HEK293 (cell line): Measurements from ENCODE around the gene ZNF445.

Source experiments
- CTCF ChIA-PET: fragments of 350-600 bp; formaldehyde crosslinking; extraction: SDS; loops from one replicate; lab custom pipeline; 2021; ENCODE audit warnings: antibody characterized with exemption; lab: Yijun Ruan, JAX
- POLR2A ChIA-PET: fragments of 300-600 bp; formaldehyde crosslinking; extraction: SDS; loops from one replicate; lab custom pipeline; 2020; ENCODE audit warnings: antibody characterized with exemption, inconsistent platforms; lab: Yijun Ruan, JAX
- H3K27ac ChIP-seq: fragments of 200-500 bp; sonication (Bioruptor generic); 2 replicates; pipeline ENCODE4 v1.5.1; 2014; ENCODE audit warnings: low read depth, low read length, control low read depth, inconsistent platforms; ENCODE audit errors: extremely low read depth
- H3K36me3 ChIP-seq, 2 experiments: fragments of 200-500 bp in 1 of 2; sonication (Bioruptor generic) in 1 of 2; 1 replicate in 1 of 2; 2 replicates in 1 of 2; pipeline ENCODE4 v1.5.1; 2014 to 2017; ENCODE audit warnings: inconsistent platforms in 2 of 2, low read length in 2 of 2; ENCODE audit not compliant: control insufficient read depth in 2 of 2, insufficient read depth in 1 of 2
- H3K4me1 ChIP-seq: fragments of 200-500 bp; sonication (Bioruptor generic); 2 replicates; pipeline ENCODE4 v1.5.1; 2014; ENCODE audit warnings: mild to moderate bottlenecking, low read length, inconsistent platforms; ENCODE audit not compliant: control insufficient read depth, insufficient read depth
- H3K4me3 ChIP-seq: 2 replicates; pipeline ENCODE4 v1.5.1; 2011; ENCODE audit warnings: low read depth, mild to moderate bottlenecking, control low read depth, low read length, moderate library complexity
- H3K9me3 ChIP-seq: fragments of 200-500 bp; sonication (Bioruptor generic); 2 replicates; pipeline ENCODE4 v1.5.1; 2014; ENCODE audit warnings: low read depth, low read length, inconsistent platforms; ENCODE audit not compliant: control insufficient read depth, insufficient read depth
- FEZF1 ChIP-seq: fragments of 450-650 bp; formaldehyde crosslinking; IDR thresholded peaks from 2 replicates; pipeline ENCODE4 v1.5.1; 2016; ENCODE audit warnings: missing biosample characterization, missing genetic modification characterization
- GFI1B ChIP-seq: fragments of 450-650 bp; formaldehyde crosslinking; IDR thresholded peaks from 2 replicates; pipeline ENCODE4 v1.5.1; 2016; ENCODE audit warnings: missing biosample characterization, missing genetic modification characterization
- HOXA7 ChIP-seq: sonication (generic); formaldehyde crosslinking; IDR thresholded peaks from 2 replicates; pipeline ENCODE4 v1.8.1; 2022; ENCODE audit warnings: missing genetic modification reagents, borderline replicate concordance
- MZF1 ChIP-seq: fragments of 450-650 bp; formaldehyde crosslinking; IDR thresholded peaks from 2 replicates; pipeline ENCODE4 v1.5.1; 2017; ENCODE audit warnings: missing biosample characterization, missing genetic modification characterization, borderline replicate concordance
- RBAK ChIP-seq: fragments of 450-650 bp; formaldehyde crosslinking; IDR thresholded peaks from 2 replicates; pipeline ENCODE4 v1.5.1; 2016; ENCODE audit warnings: missing biosample characterization, missing genetic modification characterization
- SCRT1 ChIP-seq: fragments of 450-650 bp; formaldehyde crosslinking; IDR thresholded peaks from 2 replicates; pipeline ENCODE4 v1.5.1; 2016; ENCODE audit warnings: missing biosample characterization, missing genetic modification characterization, borderline replicate concordance
- TRIM28 ChIP-seq: IDR thresholded peaks from 2 replicates; pipeline ENCODE4 v1.6.1; 2011; ENCODE audit warnings: low read length, control low read depth, borderline replicate concordance
- ZBTB21 ChIP-seq: fragments of 450-650 bp; formaldehyde crosslinking; IDR thresholded peaks from 2 replicates; pipeline ENCODE4 v1.5.1; 2017; ENCODE audit warnings: missing biosample characterization, missing genetic modification characterization
- ZFP3 ChIP-seq: fragments of 450-650 bp; formaldehyde crosslinking; IDR thresholded peaks from 2 replicates; pipeline ENCODE4 v1.5.1; 2016; ENCODE audit warnings: low read depth, missing biosample characterization, missing genetic modification characterization
- ZNF112 ChIP-seq: fragments of 450-650 bp; formaldehyde crosslinking; IDR thresholded peaks from 2 replicates; pipeline ENCODE4 v1.5.0; 2017; ENCODE audit warnings: missing biosample characterization, missing genetic modification characterization
- ZNF133 ChIP-seq: fragments of 450-650 bp; formaldehyde crosslinking; IDR thresholded peaks from 2 replicates; pipeline ENCODE4 v1.5.1; 2016; ENCODE audit warnings: missing biosample characterization, missing genetic modification characterization
- ZNF366 ChIP-seq: fragments of 450-650 bp; formaldehyde crosslinking; conservative IDR thresholded peaks from 2 replicates; pipeline ENCODE4 v1.5.1; 2016; ENCODE audit warnings: missing biosample characterization, missing genetic modification characterization
- ZNF37A ChIP-seq: fragments of 450-650 bp; IDR thresholded peaks from 2 replicates; pipeline ENCODE4 v1.5.1; 2018; ENCODE audit warnings: missing biosample characterization, missing genetic modification characterization
- ZNF416 ChIP-seq: fragments of 450-650 bp; formaldehyde crosslinking; IDR thresholded peaks from 2 replicates; pipeline ENCODE4 v1.5.1; 2016; ENCODE audit warnings: missing biosample characterization, missing genetic modification characterization
- ZNF449 ChIP-seq: fragments of 450-650 bp; formaldehyde crosslinking; IDR thresholded peaks from 2 replicates; pipeline ENCODE4 v1.5.1; 2017; ENCODE audit warnings: missing biosample characterization, mild to moderate bottlenecking, missing genetic modification characterization, moderate library complexity
- ZNF513 ChIP-seq: fragments of 450-650 bp; IDR thresholded peaks from 2 replicates; pipeline ENCODE4 v1.5.1; 2018; ENCODE audit warnings: missing biosample characterization, missing genetic modification characterization
- ZNF558 ChIP-seq: fragments of 450-650 bp; formaldehyde crosslinking; IDR thresholded peaks from 2 replicates; pipeline ENCODE4 v1.5.1; 2016; ENCODE audit warnings: missing biosample characterization, missing genetic modification characterization
- ZNF561 ChIP-seq: fragments of 450-650 bp; IDR thresholded peaks from 2 replicates; pipeline ENCODE4 v1.5.1; 2018; ENCODE audit warnings: missing biosample characterization, missing genetic modification characterization, borderline replicate concordance
- ZNF629 ChIP-seq: fragments of 450-650 bp; formaldehyde crosslinking; IDR thresholded peaks from 2 replicates; pipeline ENCODE4 v1.5.1; 2017; ENCODE audit warnings: missing biosample characterization, missing genetic modification characterization
- ZNF664 ChIP-seq: fragments of 450-650 bp; formaldehyde crosslinking; IDR thresholded peaks from 2 replicates; pipeline ENCODE4 v1.5.1; 2016; ENCODE audit warnings: missing biosample characterization, missing genetic modification characterization
- ZNF701 ChIP-seq: fragments of 450-650 bp; formaldehyde crosslinking; IDR thresholded peaks from 2 replicates; pipeline ENCODE4 v1.5.1; 2016; ENCODE audit warnings: missing biosample characterization, missing genetic modification characterization
- ZNF768 ChIP-seq: fragments of 450-650 bp; formaldehyde crosslinking; IDR thresholded peaks from 2 replicates; pipeline ENCODE4 v1.5.1; 2018; ENCODE audit warnings: missing biosample characterization, mild to moderate bottlenecking, missing genetic modification characterization
- TF ChIP-seq, protein P1 (sequence below): fragments of 450-650 bp; formaldehyde crosslinking; IDR thresholded peaks from 2 replicates; pipeline ENCODE4 v1.5.1; 2016; ENCODE audit warnings: missing biosample characterization, missing genetic modification characterization
- TF ChIP-seq, protein P2 (sequence below): fragments of 450-650 bp; formaldehyde crosslinking; IDR thresholded peaks from 2 replicates; pipeline ENCODE4 v1.5.1; 2017; ENCODE audit warnings: missing biosample characterization, missing genetic modification characterization
- TF ChIP-seq, protein P3 (sequence below): fragments of 450-650 bp; formaldehyde crosslinking; IDR thresholded peaks from 2 replicates; pipeline ENCODE4 v1.5.1; 2016; ENCODE audit warnings: missing biosample characterization, missing genetic modification characterization
- TF ChIP-seq, protein P4 (sequence below): fragments of 450-650 bp; formaldehyde crosslinking; IDR thresholded peaks from 2 replicates; pipeline ENCODE4 v1.5.1; 2016; ENCODE audit warnings: missing biosample characterization, missing genetic modification characterization

ZNF445 gene

GRCh38 chr3:44434834-44435510 is 42.5 kb downstream of the ZNF445 start:
- H3K9me3 ChIP-seq, result no peaks in the 10 kb centered on the region
- TF ChIP-seq GFI1B (tag by site-specific recombination), result no peak
- TF ChIP-seq ZNF37A (tag by site-specific recombination), result no peak
- no peak for TF ChIP-seq FEZF1 (tag by site-specific recombination)
- TF ChIP-seq HOXA7 (CRISPR knock-in tag), result no peak
- no peak for TF ChIP-seq SCRT1
- no peak for TF ChIP-seq TRIM28
- TF ChIP-seq ZNF416 (tag by site-specific recombination), result no peak
- no peak for TF ChIP-seq ZNF112 (tag by site-specific recombination)
- no peak for TF ChIP-seq ZFP3
- TF ChIP-seq, protein P1, sequence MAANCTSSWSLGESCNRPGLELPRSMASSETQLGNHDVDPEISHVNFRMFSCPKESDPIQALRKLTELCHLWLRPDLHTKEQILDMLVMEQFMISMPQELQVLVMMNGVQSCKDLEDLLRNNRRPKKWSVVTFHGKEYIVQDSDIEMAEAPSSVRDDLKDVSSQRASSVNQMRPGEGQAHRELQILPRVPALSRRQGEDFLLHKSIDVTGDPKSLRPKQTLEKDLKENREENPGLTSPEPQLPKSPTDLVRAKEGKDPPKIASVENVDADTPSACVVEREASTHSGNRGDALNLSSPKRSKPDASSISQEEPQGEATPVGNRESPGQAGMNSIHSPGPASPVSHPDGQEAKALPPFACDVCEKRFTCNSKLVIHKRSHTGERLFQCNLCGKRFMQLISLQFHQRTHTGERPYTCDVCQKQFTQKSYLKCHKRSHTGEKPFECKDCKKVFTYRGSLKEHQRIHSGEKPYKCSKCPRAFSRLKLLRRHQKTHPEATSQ (tag by site-specific recombination), result no peak
- TF ChIP-seq ZNF558 (tag by site-specific recombination), result no peak
- no peak for TF ChIP-seq RBAK (tag by site-specific recombination)
- TF ChIP-seq, protein P2, sequence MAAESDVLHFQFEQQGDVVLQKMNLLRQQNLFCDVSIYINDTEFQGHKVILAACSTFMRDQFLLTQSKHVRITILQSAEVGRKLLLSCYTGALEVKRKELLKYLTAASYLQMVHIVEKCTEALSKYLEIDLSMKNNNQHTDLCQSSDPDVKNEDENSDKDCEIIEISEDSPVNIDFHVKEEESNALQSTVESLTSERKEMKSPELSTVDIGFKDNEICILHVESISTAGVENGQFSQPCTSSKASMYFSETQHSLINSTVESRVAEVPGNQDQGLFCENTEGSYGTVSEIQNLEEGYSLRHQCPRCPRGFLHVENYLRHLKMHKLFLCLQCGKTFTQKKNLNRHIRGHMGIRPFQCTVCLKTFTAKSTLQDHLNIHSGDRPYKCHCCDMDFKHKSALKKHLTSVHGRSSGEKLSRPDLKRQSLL (tag by site-specific recombination), result no peak
- TF ChIP-seq ZBTB21 (tag by site-specific recombination), result no peak
- TF ChIP-seq ZNF513 (tag by site-specific recombination), result no peak
- TF ChIP-seq, protein P3, sequence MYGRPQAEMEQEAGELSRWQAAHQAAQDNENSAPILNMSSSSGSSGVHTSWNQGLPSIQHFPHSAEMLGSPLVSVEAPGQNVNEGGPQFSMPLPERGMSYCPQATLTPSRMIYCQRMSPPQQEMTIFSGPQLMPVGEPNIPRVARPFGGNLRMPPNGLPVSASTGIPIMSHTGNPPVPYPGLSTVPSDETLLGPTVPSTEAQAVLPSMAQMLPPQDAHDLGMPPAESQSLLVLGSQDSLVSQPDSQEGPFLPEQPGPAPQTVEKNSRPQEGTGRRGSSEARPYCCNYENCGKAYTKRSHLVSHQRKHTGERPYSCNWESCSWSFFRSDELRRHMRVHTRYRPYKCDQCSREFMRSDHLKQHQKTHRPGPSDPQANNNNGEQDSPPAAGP, result no peak
- H3K36me3 ChIP-seq, result peaks cover 0 to 5% of the 10 kb centered on the region in 2 experiments; a peak in 1 of 3 replicates
- CTCF ChIA-PET, result no interaction called here
- no peak overlapping the region for H3K4me3 ChIP-seq
- no peak overlapping the region for H3K27ac ChIP-seq
- POLR2A ChIA-PET, result no interaction called here
- no peaks in the 10 kb centered on the region for H3K4me1 ChIP-seq

DNA sequence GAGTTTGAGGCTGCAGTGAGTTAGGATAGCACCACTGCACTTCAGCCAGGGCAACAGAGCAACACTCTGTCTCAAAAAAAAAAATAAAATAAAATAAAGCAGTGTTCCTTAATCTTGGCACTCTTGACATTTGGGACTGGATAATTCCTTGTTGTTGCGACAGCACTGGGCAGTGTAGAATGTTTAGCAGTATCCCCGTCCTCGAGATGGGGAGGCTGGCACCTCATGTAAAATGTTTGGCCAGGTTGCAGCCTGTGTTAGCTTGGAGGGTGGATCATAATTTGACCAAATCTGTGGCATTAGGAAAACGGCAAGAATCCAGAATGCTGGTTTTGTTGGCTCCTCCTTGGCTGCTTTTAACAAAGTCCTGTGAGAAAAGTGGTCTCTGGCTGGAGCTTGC is 47.0 kb downstream of the ZNF445 start:
- POLR2A ChIA-PET, result no interaction called here
- TF ChIP-seq ZNF701 (tag by site-specific recombination) (no peak), ZNF133 (tag by site-specific recombination) (no peak), ZNF366 (tag by site-specific recombination) (no peak), ZNF664 (tag by site-specific recombination) (no peak), ZNF561 (tag by site-specific recombination) (no peak), ZNF449 (tag by site-specific recombination) (no peak), ZNF768 (tag by site-specific recombination) (no peak), MZF1 (tag by site-specific recombination) (no peak), ZNF629 (no peak)
- TF ChIP-seq, protein P2 (tag by site-specific recombination), result no peak
- TF ChIP-seq, protein P4, sequence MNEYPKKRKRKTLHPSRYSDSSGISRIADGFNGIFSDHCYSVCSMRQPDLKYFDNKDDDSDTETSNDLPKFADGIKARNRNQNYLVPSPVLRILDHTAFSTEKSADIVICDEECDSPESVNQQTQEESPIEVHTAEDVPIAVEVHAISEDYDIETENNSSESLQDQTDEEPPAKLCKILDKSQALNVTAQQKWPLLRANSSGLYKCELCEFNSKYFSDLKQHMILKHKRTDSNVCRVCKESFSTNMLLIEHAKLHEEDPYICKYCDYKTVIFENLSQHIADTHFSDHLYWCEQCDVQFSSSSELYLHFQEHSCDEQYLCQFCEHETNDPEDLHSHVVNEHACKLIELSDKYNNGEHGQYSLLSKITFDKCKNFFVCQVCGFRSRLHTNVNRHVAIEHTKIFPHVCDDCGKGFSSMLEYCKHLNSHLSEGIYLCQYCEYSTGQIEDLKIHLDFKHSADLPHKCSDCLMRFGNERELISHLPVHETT (tag by site-specific recombination), result no peak
- TF ChIP-seq, all 188 proteins: peak for 0
- Histone ChIP-seq H3K4me1 (no peaks in the 10 kb centered on the region), H3K36me3 (no peaks in the 10 kb centered on the region), H3K4me3 (no peak overlapping the region), H3K27ac (no peak overlapping the region), H3K9me3 (no peaks in the 10 kb centered on the region)
- CTCF ChIA-PET, result interaction anchor here (0.7 kb wide), 1 partner anchor 13 kb away, joined by 5 read pairs; no protein-coding TSS in a partner anchor
